ENCODE measurements around the gene BRINP3. TPM values are rescaled to one million over a fixed set of nuclear protein-coding genes. Genes with fewer than 3 reads are reported as not detected.

Gene BRINP3
- total RNA-seq, 1 donor from 2014 or later, result not detected

DNA sequence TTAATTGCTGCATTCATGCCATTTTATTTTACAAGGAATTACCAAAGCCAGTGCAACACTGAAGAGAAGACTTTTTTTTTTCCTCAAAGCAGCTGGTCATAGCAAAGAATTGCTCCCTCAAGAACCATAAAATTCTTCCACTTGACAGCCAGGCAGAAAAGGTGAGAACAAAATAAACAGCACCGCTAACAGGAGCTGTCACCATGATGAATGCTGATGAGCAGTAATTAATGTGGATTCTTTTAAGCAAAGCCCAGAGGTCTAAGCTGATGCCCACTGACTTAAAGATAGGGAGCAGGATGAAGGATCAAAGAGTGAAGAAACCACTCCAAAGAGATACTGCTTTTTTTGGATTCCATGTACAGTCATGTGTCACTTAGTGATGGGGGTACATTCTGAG is 428.4 kb downstream of the BRINP3 start:
- no peak for DNase-seq (ENCODE audit: low read depth)
- Mint-ChIP-seq H3K4me3 (ENCODE audit: unreplicated experiment) (no peak overlapping the region), H3K9me3 (ENCODE audit: unreplicated experiment) (no peaks in the 10 kb centered on the region), H3K36me3 (ENCODE audit: low read depth, unreplicated experiment) (no peaks in the 10 kb centered on the region), H3K27ac (ENCODE audit: unreplicated experiment) (no peak overlapping the region), H3K27me3 (ENCODE audit: low read depth, unreplicated experiment) (no peaks in the 10 kb centered on the region), H3K4me1 (ENCODE audit: low read depth, unreplicated experiment) (no peaks in the 10 kb centered on the region)
- no peak for FAIRE-seq
- no peak overlapping the region for H3K9ac ChIP-seq (ENCODE audit: low read length)
- H3K4me2 ChIP-seq (ENCODE audit: low read length), result no peak overlapping the region
- no peaks in the 10 kb centered on the region for H3K79me2 ChIP-seq (ENCODE audit: insufficient read depth, low read length)
- TF ChIP-seq CTCF (IDR thresholded peaks at IDR 0.05; ENCODE audit: insufficient read depth, low read depth, low read length), result no peak
- TF ChIP-seq EZH2 (IDR thresholded peaks at IDR 0.05; ENCODE audit: insufficient read depth, low read length), result no peak
- H2AFZ ChIP-seq (ENCODE audit: low read depth, low read length), result no peak overlapping the region
- H3K36me3 ChIP-seq (ENCODE audit: insufficient read depth, low read length), result no peaks in the 10 kb centered on the region
- H4K20me1 ChIP-seq (ENCODE audit: insufficient read depth, low read length), result no peaks in the 10 kb centered on the region
- H3K4me3 ChIP-seq (ENCODE audit: insufficient read depth, low read depth, low read length), result no peak overlapping the region
- H3K27ac ChIP-seq (ENCODE audit: low read depth, low read length), result no peak overlapping the region
- H3K4me1 ChIP-seq (ENCODE audit: insufficient read depth, low read length), result no peaks in the 10 kb centered on the region
- no peaks in the 10 kb centered on the region for H3K27me3 ChIP-seq (ENCODE audit: insufficient read depth, low read length)
- H3K9me3 ChIP-seq (ENCODE audit: insufficient read depth, low read depth, low read length), result no peaks in the 10 kb centered on the region

All from astrocyte (in vitro differentiated cells and primary cell).